GM19023 (cell line): ENCODE data around the gene PCDH18.
"Not testable (repeated sequence)": the region's sequence is repeated elsewhere in the genome, so short reads cannot be mapped to it uniquely, and the experiment has no call there.

ENCODE experiments used
- ATAC-seq: cut with Tn5 transposase; IDR thresholded peaks from one replicate; pipeline ENCODE4 v1.9.1; 2021; ENCODE audit warnings: mild to moderate bottlenecking, moderate library complexity; ENCODE audit not compliant: unreplicated experiment

PCDH18 gene, protein sequence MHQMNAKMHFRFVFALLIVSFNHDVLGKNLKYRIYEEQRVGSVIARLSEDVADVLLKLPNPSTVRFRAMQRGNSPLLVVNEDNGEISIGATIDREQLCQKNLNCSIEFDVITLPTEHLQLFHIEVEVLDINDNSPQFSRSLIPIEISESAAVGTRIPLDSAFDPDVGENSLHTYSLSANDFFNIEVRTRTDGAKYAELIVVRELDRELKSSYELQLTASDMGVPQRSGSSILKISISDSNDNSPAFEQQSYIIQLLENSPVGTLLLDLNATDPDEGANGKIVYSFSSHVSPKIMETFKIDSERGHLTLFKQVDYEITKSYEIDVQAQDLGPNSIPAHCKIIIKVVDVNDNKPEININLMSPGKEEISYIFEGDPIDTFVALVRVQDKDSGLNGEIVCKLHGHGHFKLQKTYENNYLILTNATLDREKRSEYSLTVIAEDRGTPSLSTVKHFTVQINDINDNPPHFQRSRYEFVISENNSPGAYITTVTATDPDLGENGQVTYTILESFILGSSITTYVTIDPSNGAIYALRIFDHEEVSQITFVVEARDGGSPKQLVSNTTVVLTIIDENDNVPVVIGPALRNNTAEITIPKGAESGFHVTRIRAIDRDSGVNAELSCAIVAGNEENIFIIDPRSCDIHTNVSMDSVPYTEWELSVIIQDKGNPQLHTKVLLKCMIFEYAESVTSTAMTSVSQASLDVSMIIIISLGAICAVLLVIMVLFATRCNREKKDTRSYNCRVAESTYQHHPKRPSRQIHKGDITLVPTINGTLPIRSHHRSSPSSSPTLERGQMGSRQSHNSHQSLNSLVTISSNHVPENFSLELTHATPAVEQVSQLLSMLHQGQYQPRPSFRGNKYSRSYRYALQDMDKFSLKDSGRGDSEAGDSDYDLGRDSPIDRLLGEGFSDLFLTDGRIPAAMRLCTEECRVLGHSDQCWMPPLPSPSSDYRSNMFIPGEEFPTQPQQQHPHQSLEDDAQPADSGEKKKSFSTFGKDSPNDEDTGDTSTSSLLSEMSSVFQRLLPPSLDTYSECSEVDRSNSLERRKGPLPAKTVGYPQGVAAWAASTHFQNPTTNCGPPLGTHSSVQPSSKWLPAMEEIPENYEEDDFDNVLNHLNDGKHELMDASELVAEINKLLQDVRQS

DNA sequence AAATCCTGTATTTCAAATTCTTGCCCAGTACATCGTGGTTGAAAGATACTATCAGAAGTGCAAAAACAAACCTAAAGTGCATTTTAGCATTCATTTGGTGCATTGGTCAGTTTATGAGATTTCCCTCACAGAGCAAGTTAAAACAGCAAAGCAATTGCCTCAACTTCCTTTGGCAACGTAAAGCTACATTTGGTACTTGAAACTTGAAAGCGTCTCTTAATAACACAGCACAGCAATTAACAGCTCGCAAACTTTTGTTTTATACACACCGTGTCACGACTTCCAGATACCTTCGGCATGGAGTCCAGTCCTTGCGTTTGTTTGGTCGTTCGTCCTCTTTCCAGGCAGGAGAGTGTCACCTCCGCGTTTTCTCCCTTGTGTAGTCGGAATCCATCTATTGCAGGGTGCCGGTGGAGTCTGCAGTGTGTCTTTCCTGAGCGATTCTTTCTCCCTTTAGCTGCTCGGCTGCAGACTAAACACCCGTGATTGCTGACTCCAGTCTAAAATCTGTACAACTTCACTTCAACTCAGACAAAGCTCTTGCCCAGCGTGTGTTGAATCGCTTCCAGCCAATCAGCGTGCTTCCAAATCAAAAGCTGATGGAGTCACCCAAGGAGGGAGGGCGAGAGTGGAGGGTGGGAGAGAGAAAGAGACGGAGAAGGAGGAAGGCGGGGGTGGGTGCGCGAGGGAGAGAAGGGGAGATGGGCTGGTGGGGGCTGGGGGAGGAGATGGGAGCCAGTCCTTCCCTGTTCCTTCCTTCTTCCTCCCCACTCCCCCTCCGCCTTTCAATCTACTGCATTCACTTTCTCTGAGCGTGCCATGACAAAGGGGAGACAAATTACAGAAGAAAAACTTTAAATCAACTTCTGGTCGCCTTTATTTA, at the start of gene PCDH18:
Gene PCDH18, minus strand, starts transcription at position 509 of the 883 bp plus-strand sequence. Its CDS starts 406 bp downstream, at position 103.
- ATAC-seq, result peak; percentile 80

DNA sequence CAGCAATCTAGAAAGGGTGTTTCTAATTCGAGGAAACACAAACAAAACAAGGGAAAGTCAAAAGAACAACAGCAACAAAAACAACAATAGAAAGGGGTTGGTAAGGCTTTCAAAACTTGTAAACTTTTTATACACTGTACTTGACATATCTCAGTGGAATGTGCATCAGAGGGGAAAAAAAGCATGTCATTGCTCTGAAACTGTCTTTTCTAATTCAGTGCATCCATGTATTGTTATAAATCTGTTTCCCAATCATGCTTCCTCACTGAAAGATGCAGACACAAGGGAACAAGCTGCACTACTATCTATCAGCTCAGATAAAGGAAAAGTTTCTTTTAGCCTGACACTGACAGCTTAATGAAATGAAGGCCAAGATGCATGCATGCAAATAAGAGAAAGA, 44.2 kb upstream of the PCDH18 start:
- ATAC-seq, result no peak

DNA sequence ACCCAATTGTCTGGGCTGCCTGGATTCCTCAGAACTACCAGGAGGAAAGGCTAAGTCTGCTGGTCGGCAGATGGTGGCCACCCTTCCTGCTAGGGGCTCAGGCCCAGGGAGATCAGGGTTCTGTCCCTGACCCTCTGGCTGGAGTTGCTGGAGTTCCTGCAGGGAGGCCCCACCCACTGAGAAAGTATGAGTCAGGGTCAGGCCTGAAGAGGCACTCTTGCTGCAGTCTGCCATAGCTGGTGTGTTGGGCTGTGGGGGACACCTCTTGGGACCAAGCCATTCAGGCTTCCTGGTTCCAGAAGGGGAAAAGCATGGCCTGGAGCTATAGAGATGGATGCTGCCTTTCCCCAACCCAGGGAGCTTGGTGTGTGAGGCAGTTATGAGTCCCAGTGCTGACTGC, 40.4 kb upstream of the PCDH18 start:
- peak; percentile 37 for ATAC-seq

DNA sequence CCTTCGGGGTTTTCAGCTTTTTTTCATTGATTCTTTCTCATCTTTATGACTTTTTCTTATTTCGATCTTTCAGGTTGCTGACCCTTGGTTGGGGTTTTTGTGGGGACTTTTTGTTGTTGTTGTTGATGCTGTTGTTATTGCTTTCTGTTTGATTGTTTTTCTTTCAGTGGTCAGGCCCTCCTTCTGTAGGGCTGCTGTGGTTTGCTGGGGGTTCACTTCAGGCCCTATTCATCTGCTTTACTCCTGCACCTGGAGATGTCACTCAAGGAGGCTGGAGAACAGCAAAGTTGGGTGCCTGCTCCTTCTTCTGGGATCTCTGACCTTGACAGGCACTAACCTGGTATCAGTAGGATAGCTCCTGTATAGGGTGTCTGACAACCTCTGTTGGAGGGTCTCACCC, 39.9 kb upstream of the PCDH18 start:
- peak; percentile 59 for ATAC-seq

DNA sequence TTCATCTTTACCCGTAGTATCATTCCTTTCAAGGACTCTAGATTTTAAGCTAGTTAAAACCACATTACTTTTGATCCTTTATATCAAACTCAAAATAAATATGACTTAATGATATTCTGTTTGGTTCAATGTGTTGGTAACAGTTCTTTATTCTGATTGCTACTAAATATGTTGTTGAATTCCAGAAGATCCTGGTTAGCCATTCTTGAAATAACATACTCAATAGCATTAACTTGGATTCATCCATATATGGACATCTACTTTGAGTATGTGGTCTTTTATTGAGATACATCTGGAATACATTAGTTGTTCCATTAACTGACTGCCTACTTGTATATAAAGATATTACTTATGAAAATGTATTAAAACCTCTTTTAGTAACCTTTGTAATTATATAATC, 27.5 kb upstream of the PCDH18 start:
- ATAC-seq, result no peak

DNA sequence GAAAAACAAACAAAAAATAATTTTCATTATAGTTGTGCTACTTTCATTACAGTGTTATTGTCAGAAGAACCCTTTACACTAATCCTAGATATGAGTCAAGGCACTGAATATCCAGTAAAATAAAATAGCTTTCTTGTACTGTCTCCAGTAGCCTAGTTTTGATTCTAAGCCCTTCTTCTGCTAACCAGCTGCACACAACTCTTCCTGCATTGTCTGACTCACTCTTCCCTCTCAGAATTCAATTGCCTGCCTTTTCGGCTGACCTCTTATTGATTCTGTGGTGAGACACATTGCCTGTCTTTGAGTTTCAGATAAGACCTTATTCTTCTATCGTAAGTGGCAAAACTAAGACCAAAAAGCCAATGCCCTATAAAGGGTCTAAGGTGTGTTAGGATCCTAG, 26.7 kb upstream of the PCDH18 start:
- no peak for ATAC-seq

DNA sequence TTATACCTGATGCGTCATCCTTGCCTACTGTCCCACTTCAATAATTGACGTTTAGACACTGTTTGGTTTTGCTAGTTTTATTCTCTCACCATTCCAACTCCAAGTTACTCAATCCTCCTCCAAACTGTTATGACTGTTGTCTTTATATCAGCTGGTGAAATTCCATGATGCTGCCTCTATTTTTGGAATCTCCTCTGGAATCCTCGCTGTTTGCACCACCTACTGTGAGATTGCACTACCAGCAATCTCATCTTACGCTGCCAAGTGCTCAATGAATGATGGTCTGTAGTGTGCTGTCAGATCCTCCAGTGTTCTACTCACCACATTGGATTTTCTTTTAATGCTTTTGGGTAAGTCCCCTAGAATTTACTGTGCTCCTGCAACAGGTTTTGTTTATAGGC, 13.2 kb upstream of the PCDH18 start:
- ATAC-seq, result no peak

DNA sequence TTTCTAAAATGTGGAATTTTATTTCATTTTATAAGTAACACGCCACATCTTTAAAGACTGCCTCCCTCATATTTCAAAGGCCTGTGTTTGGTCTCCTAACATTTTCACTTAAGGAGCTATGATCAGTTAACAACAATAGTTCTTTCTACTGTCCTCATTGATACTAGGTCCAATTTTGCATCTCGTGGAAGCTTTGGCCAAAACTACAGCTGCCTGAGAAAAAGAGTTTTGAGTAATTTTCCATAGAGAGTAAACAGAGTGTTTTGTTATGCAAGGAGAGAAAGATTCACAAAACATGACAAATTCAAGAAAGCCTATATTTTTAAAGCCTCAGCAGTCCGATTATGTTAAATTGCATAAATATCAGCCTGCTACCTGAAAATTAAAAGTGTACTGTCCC, 11.4 kb upstream of the PCDH18 start:
- ATAC-seq, result no peak

DNA sequence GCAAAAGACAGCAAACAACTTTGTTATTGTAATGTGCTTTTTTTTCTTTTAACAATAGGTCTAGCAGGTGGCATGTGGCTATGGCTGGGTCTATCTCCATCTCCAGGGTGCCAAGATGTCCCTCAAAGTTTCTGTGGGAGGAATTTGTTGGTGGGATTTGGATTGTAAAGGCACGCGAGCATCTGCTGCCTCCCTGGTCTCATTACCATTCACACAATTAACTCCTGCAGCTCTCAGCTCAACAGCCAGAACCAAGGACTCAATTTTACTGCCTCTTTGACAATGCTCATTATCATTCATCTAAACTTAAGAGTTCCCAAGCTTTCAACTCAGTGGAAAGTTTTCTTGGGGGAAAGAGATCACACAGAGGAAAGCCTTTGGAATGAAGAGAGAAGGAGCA, 10.9 kb upstream of the PCDH18 start:
- no peak for ATAC-seq

DNA sequence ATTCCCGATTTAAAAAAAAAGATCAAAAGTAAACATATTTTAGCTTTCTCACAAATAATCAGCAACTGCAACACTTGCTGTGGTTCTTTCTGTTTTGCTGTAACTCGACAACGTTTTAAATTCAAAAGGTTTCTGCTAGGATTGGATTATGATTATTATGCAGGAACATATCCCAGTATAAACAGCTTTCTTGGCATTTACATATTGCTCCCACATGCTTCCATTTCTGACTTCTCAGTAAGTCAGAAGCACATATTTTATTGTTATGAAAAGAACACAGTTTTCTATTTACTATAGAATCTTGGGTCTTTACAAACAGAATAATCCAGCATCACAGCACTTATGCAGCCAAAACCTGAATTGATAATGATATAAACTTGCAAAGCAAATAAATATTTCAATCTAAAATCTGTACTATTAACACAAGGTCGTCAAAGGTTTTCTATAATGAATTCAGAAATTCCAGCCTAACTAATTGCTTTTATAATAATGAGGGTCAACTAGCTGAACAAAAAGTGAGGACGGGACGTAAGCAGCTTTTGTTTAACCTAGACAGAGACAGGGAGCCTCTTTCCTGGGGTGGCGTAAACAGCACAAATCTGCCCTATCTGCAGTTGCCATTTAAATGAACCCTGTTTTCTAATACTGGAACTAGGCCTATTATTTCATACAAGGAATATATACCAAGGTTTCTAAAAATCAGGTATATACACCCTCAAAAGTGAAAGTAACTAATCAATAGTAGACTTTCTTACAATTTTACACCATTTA, 9.8 kb upstream of the PCDH18 start:
- ATAC-seq, result no peak

DNA sequence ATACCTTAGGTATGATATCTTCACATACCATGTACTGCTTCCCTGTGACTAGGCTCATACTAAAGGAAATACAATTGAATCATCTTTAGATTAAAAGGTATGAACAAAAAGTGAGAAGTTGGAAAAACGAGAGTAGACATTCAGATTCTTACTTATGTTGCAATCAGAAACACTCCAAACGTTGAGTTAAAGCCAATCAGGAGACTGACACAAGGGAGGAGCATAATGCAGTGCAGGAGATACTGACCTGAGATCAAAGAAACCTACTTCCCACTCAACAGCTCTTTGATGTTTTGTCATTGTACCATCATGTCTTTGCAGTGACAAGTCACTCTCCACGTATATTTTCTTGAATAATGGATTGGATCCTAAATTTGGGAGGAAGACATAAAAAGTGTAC, 8.9 kb upstream of the PCDH18 start:
- no peak for ATAC-seq

DNA sequence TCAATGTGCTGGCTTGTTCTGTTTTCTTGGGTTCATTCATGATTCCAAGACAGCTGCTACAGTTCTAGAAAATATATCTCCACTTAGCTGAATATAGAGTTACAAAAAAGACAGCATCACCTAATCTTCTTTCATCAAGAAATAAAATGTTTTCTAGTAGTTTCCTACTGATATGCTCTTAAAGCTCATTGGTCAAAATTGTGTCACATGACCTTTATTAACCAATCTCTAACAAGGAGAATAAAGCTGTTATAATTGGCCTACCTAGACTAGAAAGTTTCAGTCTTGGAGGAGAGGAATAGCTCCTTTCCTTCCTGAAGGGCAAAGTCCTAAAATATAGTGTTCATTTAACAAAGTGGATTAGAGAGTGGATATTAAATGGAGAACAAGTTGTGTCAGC, 8.1 kb upstream of the PCDH18 start:
- no peak for ATAC-seq

DNA sequence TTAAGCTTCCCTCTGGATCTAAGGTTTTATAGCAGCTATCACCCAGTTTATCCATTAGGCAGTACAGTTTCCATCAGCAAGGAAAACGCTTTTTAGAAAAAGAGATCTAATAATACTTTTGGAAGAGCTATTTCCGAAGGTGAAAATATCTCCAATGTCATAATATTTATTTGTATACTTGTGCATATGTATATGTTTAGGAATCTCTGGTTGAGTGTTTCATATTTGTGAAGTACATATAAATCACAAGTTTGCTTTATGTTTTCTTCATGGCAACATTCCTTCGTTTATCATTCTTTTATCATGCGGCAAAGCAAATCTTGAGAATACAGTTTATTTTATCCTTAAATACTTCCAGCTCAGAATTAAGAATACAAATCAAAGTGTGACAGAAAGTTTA, 6.2 kb upstream of the PCDH18 start:
- no peak for ATAC-seq

DNA sequence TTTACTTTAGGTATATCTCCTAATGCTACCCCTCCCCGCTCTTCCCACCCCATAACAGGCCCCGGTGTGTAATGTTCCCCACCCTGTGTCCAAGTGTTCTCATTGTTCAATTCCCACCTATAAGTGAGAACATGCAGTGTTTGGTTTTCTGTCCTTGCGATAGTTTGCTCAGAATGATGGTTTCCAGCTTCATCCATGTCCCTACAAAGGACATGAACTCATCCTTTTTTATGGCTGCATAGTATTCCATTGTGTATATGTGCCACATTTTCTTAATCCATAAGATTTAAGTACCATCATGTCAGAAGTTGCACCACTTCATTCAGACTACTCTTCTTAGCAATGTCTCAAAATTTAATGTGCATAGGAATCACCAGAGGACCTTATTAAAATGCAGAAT, 5.5 kb upstream of the PCDH18 start:
- ATAC-seq, result not testable (repeated sequence)

DNA sequence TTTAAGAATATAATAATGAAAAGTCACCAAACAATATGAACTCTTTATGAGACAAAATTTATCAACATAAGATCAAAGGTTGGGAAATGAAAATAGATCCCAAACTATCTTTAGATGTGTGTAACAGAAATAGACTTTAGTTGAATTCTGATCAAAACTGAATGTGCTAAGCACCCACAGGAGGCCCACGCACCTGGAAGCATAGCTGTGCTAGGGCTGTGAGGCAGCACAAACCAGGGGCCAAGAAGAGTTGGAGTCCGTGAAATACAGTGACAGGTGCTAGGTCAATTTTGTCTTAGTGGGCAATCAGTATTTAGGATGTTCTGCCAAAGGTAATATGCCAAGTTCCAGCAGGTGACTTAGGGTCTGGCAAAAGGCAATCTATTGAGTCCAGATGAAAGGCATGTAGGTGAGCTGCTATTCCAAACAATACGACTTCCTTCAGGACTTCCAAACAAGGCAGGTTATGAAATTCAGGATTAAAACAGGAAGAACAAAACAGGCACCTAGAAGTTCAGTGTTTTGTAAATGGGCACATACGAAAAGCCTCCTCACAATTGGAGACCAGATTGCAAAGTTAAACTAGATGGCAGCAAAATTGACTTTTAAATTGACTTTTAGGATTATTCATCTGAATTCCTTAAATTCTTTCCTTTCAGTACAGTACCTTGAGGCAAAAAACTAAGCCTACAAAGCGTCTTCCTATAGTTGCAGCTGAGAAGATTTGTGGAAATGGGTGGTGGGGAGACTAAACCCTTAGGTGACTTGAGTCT, 4.7 kb upstream of the PCDH18 start:
- no peak for ATAC-seq

DNA sequence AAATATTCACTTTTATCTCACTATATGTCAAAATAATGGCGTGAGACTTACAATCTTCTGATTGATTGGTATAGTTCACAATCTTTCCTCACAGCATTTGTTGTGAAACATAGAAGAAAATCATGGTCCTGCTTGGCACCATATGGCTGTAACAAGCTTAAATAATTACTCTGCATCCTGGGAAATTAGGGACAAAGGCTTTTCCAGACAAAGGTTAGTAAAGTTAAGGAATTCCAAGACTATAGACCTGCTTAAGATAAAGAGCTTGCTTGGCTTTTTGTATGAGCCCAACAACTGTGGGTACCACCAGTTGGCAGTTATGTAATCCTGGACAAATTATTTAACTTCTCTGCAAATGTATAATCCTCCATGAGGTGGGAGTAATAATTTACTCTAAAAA, 3.4 kb upstream of the PCDH18 start:
- no peak for ATAC-seq

DNA sequence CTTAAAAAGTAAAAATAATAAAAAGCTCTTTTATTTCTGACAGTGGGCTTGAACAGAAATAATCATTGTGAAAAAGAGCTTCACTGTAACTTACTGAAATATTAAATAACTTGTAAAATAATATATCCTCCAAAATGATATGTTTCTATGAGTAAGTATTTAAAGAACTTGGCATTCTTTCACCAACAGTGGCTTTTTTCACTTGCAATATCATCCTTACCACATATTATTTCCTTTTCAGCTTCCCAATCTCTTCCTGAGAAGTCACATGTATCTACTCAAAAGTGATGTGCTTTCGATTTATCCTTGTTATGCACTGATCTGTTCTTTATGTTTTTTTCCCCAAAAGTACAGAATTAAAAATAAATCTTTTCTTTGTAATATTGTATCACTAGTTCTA, 2.2 kb upstream of the PCDH18 start:
- no peak for ATAC-seq

DNA sequence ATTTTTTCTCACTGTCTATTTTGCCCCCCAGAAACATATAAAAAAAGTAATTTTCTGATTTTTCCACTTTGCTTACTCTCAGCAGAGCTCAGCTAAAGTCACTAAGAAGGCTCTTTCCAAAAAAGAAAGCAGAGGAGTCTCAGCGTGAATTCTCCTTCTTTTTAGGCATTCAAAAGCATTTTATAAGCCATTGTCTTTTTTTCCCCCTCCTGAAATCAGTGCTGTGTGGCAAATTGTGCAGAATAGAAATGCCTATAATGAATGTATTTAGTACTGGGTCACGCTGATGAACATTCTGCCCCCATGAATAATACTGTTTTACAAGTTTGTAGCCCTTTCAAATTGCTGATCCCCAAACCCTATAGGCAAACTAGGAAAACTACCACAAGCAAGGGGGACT, 1.6 kb upstream of the PCDH18 start:
- ATAC-seq, result no peak

DNA sequence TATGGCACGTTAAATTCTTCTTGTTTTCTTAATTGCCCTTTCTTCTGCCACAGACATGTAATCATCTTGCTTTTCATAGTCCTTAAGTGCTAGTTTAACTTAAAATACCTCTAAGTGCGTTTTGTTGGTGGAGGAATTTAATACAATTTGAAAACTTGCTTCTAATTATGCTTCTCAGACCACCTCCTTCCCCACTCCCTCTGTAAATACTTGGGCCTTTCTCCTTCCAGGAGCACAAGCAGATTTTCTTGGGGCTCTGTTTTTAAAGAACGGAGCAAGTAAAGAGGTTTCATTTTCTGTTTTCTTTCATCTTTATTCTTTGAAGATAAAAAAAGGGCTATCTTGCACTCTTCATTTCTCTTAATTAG, 559 bp upstream of the PCDH18 start:
- no peak for ATAC-seq
